ENCODE data around the gene ARHGAP23.
"Not testable (repeated sequence)": the region's sequence is repeated elsewhere in the genome, so short reads cannot be mapped to it uniquely, and the experiment has no call there.

The ARHGAP23 gene

GRCh38 chr17:38526526-38526925 lies 98.3 kb downstream of the ARHGAP23 start:
- H3K9me3 Mint-ChIP-seq; H3K36me3 Mint-ChIP-seq (ENCODE audit: low read depth); H3K4me1 Mint-ChIP-seq (ENCODE audit: low read depth); H3K27ac Mint-ChIP-seq; H3K4me3 Mint-ChIP-seq: not testable (repeated sequence)
- peaks cover 11% of the 10 kb centered on the region for H3K27me3 Mint-ChIP-seq (ENCODE audit: low read depth)

- H3K4me3 Mint-ChIP-seq; H3K9me3 Mint-ChIP-seq; H3K27ac Mint-ChIP-seq; H3K4me1 Mint-ChIP-seq (ENCODE audit: low read depth); H3K36me3 Mint-ChIP-seq (ENCODE audit: low read depth): not testable (repeated sequence)
- peaks cover 11% of the 10 kb centered on the region for H3K27me3 Mint-ChIP-seq (ENCODE audit: low read depth)
These were observed 99.9 kb downstream of the ARHGAP23 start for GRCh38 chr17:38528141-38528540.

- H3K27ac Mint-ChIP-seq; H3K4me1 Mint-ChIP-seq (ENCODE audit: low read depth); H3K4me3 Mint-ChIP-seq; H3K36me3 Mint-ChIP-seq (ENCODE audit: low read depth); H3K9me3 Mint-ChIP-seq: not testable (repeated sequence)
- H3K27me3 Mint-ChIP-seq (ENCODE audit: low read depth) = peaks cover 13% of the 10 kb centered on the region
These were observed 102.6 kb downstream of the ARHGAP23 start for GRCh38 chr17:38530856-38531255.

- H3K27me3 Mint-ChIP-seq (ENCODE audit: low read depth) = peaks cover 16% of the 10 kb centered on the region
These were observed 103.5 kb downstream of the ARHGAP23 start for GRCh38 chr17:38531761-38532160.

GRCh38 chr17:38532451-38532850 lies 104.2 kb downstream of the ARHGAP23 start:
- peaks cover 16% of the 10 kb centered on the region for H3K27me3 Mint-ChIP-seq (ENCODE audit: low read depth)
- H3K4me3 Mint-ChIP-seq = no peak overlapping the region
- no peaks in the 10 kb centered on the region for H3K4me1 Mint-ChIP-seq (ENCODE audit: low read depth)
- H3K27ac Mint-ChIP-seq = no peak overlapping the region
- no peaks in the 10 kb centered on the region for H3K36me3 Mint-ChIP-seq (ENCODE audit: low read depth)
- H3K9me3 Mint-ChIP-seq = no peaks in the 10 kb centered on the region

More at GRCh38 chr17:38531761-38532160, 103.5 kb downstream of the ARHGAP23 start:
- H3K9me3 Mint-ChIP-seq; H3K4me1 Mint-ChIP-seq (ENCODE audit: low read depth); H3K27ac Mint-ChIP-seq; H3K4me3 Mint-ChIP-seq; H3K36me3 Mint-ChIP-seq (ENCODE audit: low read depth): not testable (repeated sequence)

GRCh38 chr17:38533241-38533640 lies 105.0 kb downstream of the ARHGAP23 start:
- Mint-ChIP-seq H3K4me1 (ENCODE audit: low read depth) (no peaks in the 10 kb centered on the region), H3K9me3 (no peaks in the 10 kb centered on the region), H3K4me3 (no peak overlapping the region), H3K27me3 (ENCODE audit: low read depth) (peaks cover 14% of the 10 kb centered on the region), H3K27ac (no peak overlapping the region), H3K36me3 (ENCODE audit: low read depth) (no peaks in the 10 kb centered on the region)

- no peaks in the 10 kb centered on the region for H3K4me1 Mint-ChIP-seq (ENCODE audit: low read depth)
- no peaks in the 10 kb centered on the region for H3K36me3 Mint-ChIP-seq (ENCODE audit: low read depth)
- peaks cover 9% of the 10 kb centered on the region for H3K27me3 Mint-ChIP-seq (ENCODE audit: low read depth)
- H3K27ac Mint-ChIP-seq = no peak overlapping the region
- no peaks in the 10 kb centered on the region for H3K9me3 Mint-ChIP-seq
- H3K4me3 Mint-ChIP-seq = no peak overlapping the region
These were observed 105.7 kb downstream of the ARHGAP23 start for GRCh38 chr17:38533866-38534497.

- no peak overlapping the region for H3K27ac Mint-ChIP-seq
- H3K36me3 Mint-ChIP-seq (ENCODE audit: low read depth) = no peaks in the 10 kb centered on the region
- no peak overlapping the region for H3K4me3 Mint-ChIP-seq
- peaks cover 9% of the 10 kb centered on the region for H3K27me3 Mint-ChIP-seq (ENCODE audit: low read depth)
- no peaks in the 10 kb centered on the region for H3K9me3 Mint-ChIP-seq
- H3K4me1 Mint-ChIP-seq (ENCODE audit: low read depth) = no peaks in the 10 kb centered on the region
These were observed 106.2 kb downstream of the ARHGAP23 start for GRCh38 chr17:38534498-38534885.

GRCh38 chr17:38535886-38536285 lies 107.6 kb downstream of the ARHGAP23 start:
- H3K4me1 Mint-ChIP-seq (ENCODE audit: low read depth) = no peaks in the 10 kb centered on the region
- H3K4me3 Mint-ChIP-seq = no peak overlapping the region
- no peak overlapping the region for H3K27ac Mint-ChIP-seq
- H3K9me3 Mint-ChIP-seq = no peaks in the 10 kb centered on the region
- peaks cover 9% of the 10 kb centered on the region for H3K27me3 Mint-ChIP-seq (ENCODE audit: low read depth)
- H3K36me3 Mint-ChIP-seq (ENCODE audit: low read depth) = no peaks in the 10 kb centered on the region

- H3K4me3 Mint-ChIP-seq = no peak overlapping the region
- H3K36me3 Mint-ChIP-seq (ENCODE audit: low read depth) = no peaks in the 10 kb centered on the region
- H3K27me3 Mint-ChIP-seq (ENCODE audit: low read depth) = peaks cover 9% of the 10 kb centered on the region
- H3K27ac Mint-ChIP-seq = no peak overlapping the region
- no peaks in the 10 kb centered on the region for H3K4me1 Mint-ChIP-seq (ENCODE audit: low read depth)
- H3K9me3 Mint-ChIP-seq = no peaks in the 10 kb centered on the region
These were observed 108.4 kb downstream of the ARHGAP23 start for GRCh38 chr17:38536661-38537060.

GRCh38 chr17:38538906-38539305 lies 110.6 kb downstream of the ARHGAP23 start:
- peaks cover 9% of the 10 kb centered on the region for H3K27me3 Mint-ChIP-seq (ENCODE audit: low read depth)

GRCh38 chr17:38539386-38539785 lies 111.1 kb downstream of the ARHGAP23 start:
- no peaks in the 10 kb centered on the region for H3K36me3 Mint-ChIP-seq (ENCODE audit: low read depth)
- no peaks in the 10 kb centered on the region for H3K9me3 Mint-ChIP-seq
- H3K4me3 Mint-ChIP-seq = no peak overlapping the region
- H3K4me1 Mint-ChIP-seq (ENCODE audit: low read depth) = no peaks in the 10 kb centered on the region
- no peak overlapping the region for H3K27ac Mint-ChIP-seq
- H3K27me3 Mint-ChIP-seq (ENCODE audit: low read depth) = peaks cover 9% of the 10 kb centered on the region

More at GRCh38 chr17:38538906-38539305, 110.6 kb downstream of the ARHGAP23 start:
- no peak overlapping the region for H3K27ac Mint-ChIP-seq
- no peaks in the 10 kb centered on the region for H3K36me3 Mint-ChIP-seq (ENCODE audit: low read depth)
- no peaks in the 10 kb centered on the region for H3K9me3 Mint-ChIP-seq
- no peaks in the 10 kb centered on the region for H3K4me1 Mint-ChIP-seq (ENCODE audit: low read depth)
- H3K4me3 Mint-ChIP-seq = no peak overlapping the region

- Mint-ChIP-seq H3K27ac (no peak overlapping the region), H3K27me3 (ENCODE audit: low read depth) (peaks cover 6% of the 10 kb centered on the region), H3K36me3 (ENCODE audit: low read depth) (no peaks in the 10 kb centered on the region), H3K4me3 (no peak overlapping the region), H3K4me1 (ENCODE audit: low read depth) (no peaks in the 10 kb centered on the region), H3K9me3 (no peaks in the 10 kb centered on the region)
These were observed 112.3 kb downstream of the ARHGAP23 start for GRCh38 chr17:38540514-38541045.

- Mint-ChIP-seq H3K4me3 (no peak overlapping the region), H3K9me3 (no peaks in the 10 kb centered on the region), H3K4me1 (ENCODE audit: low read depth) (no peaks in the 10 kb centered on the region), H3K36me3 (ENCODE audit: low read depth) (no peaks in the 10 kb centered on the region), H3K27me3 (ENCODE audit: low read depth) (no peaks in the 10 kb centered on the region), H3K27ac (no peak overlapping the region)
These were observed 113.0 kb downstream of the ARHGAP23 start for GRCh38 chr17:38541281-38541680.

GRCh38 chr17:38542286-38542685 lies 114.0 kb downstream of the ARHGAP23 start:
- no peaks in the 10 kb centered on the region for H3K27me3 Mint-ChIP-seq (ENCODE audit: low read depth)
- no peak overlapping the region for H3K27ac Mint-ChIP-seq

More at GRCh38 chr17:38542286-38542685, 114.0 kb downstream of the ARHGAP23 start:
- no peaks in the 10 kb centered on the region for H3K9me3 Mint-ChIP-seq
- no peaks in the 10 kb centered on the region for H3K36me3 Mint-ChIP-seq (ENCODE audit: low read depth)
- no peak overlapping the region for H3K4me3 Mint-ChIP-seq
- no peaks in the 10 kb centered on the region for H3K4me1 Mint-ChIP-seq (ENCODE audit: low read depth)
